Erythroblast (primary cell): Measurements from ENCODE around the gene MADD.

Experiments
- GATA1 ChIP-seq: IDR thresholded peaks from 2 replicates; pipeline ENCODE4 v1.6.1; 2011; ENCODE audit warnings: low read depth, mild to moderate bottlenecking, control low read depth, low read length, moderate library complexity
- POLR2A ChIP-seq: IDR thresholded peaks from 2 replicates; pipeline ENCODE4 v1.6.1; 2011; ENCODE audit warnings: mild to moderate bottlenecking, low read length

DNA sequence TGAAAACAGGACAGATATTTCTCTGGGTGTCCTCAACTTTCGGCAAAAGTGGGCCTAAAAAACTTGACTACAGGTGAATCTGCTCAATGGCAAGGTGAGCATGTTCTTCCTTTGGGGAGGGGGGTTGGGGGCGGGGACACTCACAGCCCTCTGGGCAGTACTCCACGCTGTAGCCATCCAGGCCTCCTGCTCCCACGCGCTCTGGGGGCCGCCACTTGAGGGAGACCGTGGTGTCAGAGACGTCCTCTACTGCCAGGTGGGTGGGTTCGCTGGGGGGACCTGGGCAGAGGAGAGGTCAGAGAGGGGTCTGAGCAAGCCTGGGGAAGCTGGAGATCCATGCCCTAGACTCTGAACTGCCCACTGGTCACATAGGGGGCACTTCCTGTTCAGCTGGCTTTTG lies 65.8 kb downstream of the MADD start:
- TF ChIP-seq POLR2A, result no peak
- TF ChIP-seq GATA1, result no peak
